Myocyte (in vitro differentiated cells): ENCODE data around the gene AKAIN1. TPM values are rescaled to one million over a fixed set of nuclear protein-coding genes. Genes with fewer than 3 reads are reported as not detected.

Experiments
- DNase-seq: peaks from one replicate; pipeline ENCODE4 v3.0.0-alpha.2; 2012; ENCODE audit warnings: low read depth
- total RNA-seq: library from RNA; depleted of rRNA; stranded (reverse); fragments of >200 nt; gene quantifications from 2 replicates; pipeline ENCODE4 v1.2.3, GENCODE V29; 2014

Gene AKAIN1
- total RNA-seq, 1 donor from 2014 or later, result not detected

- DNase-seq, result no peak
These were observed 99.8 kb downstream of the AKAIN1 start for GRCh38 chr18:5097116-5097703.

- DNase-seq, result no peak
These were observed 101.8 kb downstream of the AKAIN1 start for GRCh38 chr18:5095239-5095638.

- DNase-seq, result no peak
These were observed 103.2 kb downstream of the AKAIN1 start for GRCh38 chr18:5093902-5094301.

Other genes with a start within 250 kb of the AKAIN1 start
- 16.3 and 20.5 TPM in 2 replicates for gene ZBTB14, start 98.5 kb upstream of the AKAIN1 start, total RNA-seq